Measurements from ENCODE around the gene PSAP.

- no peak for TF ChIP-seq CTCF (conservative IDR thresholded peaks at IDR 0.05; ENCODE audit: low read length)
- TF ChIP-seq EZH2phosphoT487 (IDR thresholded peaks at IDR 0.05; ENCODE audit: borderline replicate concordance) = no peak
Measured at GRCh38 chr10:71796749-71797405, 54.2 kb downstream of the PSAP start.
